BJ (cell line): ENCODE measurements around the gene C5orf52. TPM values are rescaled to one million over a fixed set of nuclear protein-coding genes. Genes with fewer than 3 reads are reported as not detected.
"Not testable (repeated sequence)": the region's sequence is repeated elsewhere in the genome, so short reads cannot be mapped to it uniquely, and the experiment has no call there.

Source experiments
- CTCF ChIA-PET: fragments of 350-600 bp; formaldehyde crosslinking; extraction: SDS; loops from one replicate; lab custom pipeline; 2021; ENCODE audit warnings: antibody characterized with exemption, inconsistent platforms; lab: Yijun Ruan, JAX
- POLR2A ChIA-PET: fragments of 300-600 bp; sonication (Branson Sonifier 250); formaldehyde crosslinking; extraction: SDS; loops from one replicate; lab custom pipeline; 2021; ENCODE audit warnings: antibody characterized with exemption; lab: Charles Lee
- DNase-seq: peaks from one replicate; pipeline ENCODE4 v3.0.0-alpha.2; 2011; ENCODE audit warnings: low read depth
- H3K27me3 ChIP-seq: 2 replicates; pipeline ENCODE4 v1.6.0; 2011; ENCODE audit warnings: low read length; ENCODE audit not compliant: control insufficient read depth, insufficient read depth
- H3K36me3 ChIP-seq: 2 replicates; pipeline ENCODE4 v1.5.1; 2011; ENCODE audit warnings: low read length; ENCODE audit not compliant: control insufficient read depth, insufficient read depth
- H3K4me3 ChIP-seq: 2 replicates; pipeline ENCODE4 v1.5.1; 2011; ENCODE audit warnings: low read depth, mild to moderate bottlenecking, control low read depth, low read length
- polyA plus RNA-seq: library from polyadenylated mRNA; depleted of rRNA; stranded (reverse); fragments of >200 nt; gene quantifications from 2 replicates; pipeline ENCODE4 v1.2.3, GENCODE V29; 2011
- TF ChIP-seq, protein P1 (sequence below): IDR thresholded peaks from 2 replicates; pipeline ENCODE4 v1.5.1; 2011; ENCODE audit warnings: low read depth, mild to moderate bottlenecking, control low read depth, inconsistent platforms, low read length, moderate library complexity; ENCODE audit not compliant: insufficient read depth

Gene C5orf52
- polyA plus RNA-seq, 1 experiment, result not detected

DNA sequence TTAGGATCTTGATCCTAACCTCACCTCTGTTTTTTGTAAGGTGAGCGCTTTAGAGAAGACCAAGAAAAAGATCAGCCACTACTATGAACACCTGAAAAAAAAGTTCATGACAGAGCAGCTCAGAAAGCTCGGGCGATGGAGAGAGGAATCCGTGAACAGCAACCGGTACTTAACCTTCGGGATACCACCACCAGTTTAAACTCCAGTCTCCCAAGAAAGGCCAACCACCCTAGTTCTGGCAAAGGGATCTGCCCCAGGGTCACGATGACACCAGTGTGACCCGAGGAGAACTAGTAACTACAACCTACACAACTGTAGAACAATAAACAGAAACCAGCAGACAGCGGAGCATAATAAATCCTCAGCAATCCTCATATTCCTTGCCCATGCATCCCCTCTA lies 8.5 kb downstream of the C5orf52 start:
- CTCF ChIA-PET, result no interaction called here
- TF ChIP-seq, protein P1, sequence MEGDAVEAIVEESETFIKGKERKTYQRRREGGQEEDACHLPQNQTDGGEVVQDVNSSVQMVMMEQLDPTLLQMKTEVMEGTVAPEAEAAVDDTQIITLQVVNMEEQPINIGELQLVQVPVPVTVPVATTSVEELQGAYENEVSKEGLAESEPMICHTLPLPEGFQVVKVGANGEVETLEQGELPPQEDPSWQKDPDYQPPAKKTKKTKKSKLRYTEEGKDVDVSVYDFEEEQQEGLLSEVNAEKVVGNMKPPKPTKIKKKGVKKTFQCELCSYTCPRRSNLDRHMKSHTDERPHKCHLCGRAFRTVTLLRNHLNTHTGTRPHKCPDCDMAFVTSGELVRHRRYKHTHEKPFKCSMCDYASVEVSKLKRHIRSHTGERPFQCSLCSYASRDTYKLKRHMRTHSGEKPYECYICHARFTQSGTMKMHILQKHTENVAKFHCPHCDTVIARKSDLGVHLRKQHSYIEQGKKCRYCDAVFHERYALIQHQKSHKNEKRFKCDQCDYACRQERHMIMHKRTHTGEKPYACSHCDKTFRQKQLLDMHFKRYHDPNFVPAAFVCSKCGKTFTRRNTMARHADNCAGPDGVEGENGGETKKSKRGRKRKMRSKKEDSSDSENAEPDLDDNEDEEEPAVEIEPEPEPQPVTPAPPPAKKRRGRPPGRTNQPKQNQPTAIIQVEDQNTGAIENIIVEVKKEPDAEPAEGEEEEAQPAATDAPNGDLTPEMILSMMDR, result no peak
- H3K27me3 ChIP-seq, result no peaks in the 10 kb centered on the region
- no peaks in the 10 kb centered on the region for H3K36me3 ChIP-seq
- POLR2A ChIA-PET, result no interaction called here
- no peak overlapping the region for H3K4me3 ChIP-seq
- no peak for DNase-seq

DNA sequence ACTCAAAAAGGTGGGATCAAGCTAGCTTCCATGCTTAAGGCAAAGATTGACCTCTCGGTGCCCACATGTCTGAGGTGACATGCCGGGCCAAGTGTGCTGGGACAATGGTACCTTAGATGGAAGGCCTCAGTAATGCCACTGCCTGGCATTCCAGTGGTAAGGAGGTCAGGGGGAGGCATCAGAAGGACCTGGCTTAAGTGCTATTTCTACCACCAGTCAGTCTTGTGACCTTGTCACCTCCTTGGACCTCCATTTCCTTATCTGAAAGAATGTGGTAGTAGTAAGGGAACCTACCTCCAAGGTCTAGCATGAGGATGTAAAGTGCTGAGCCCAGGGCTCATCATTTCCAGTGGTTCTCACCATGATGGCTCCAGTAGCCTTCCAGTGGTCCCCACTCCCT lies 8.9 kb downstream of the C5orf52 start:
- ChIA-PET CTCF (no interaction called here), POLR2A (no interaction called here)
- DNase-seq, result no peak
- H3K27me3 ChIP-seq, result no peaks in the 10 kb centered on the region
- no peak overlapping the region for H3K4me3 ChIP-seq
- TF ChIP-seq, protein P1, result no peak
- H3K36me3 ChIP-seq, result no peaks in the 10 kb centered on the region

DNA sequence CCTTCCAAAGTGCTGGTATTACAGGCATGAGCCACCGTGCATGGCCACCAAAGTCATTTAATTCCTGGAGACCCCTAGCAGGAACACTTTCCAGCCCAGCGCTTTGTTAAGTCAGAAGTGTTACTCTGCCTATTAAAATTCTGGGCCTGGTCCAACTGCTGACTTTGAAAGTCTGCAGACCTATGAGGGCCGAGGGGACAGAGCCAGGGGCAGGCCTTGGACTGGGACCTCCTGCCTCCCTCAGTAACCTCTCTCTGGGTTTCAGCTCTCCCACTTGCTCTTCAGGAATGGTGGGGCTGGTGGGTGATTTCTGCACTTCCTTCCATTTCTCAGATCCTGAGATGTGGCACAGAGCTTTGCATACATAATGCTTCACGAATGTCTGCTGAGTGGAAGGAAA lies 9.7 kb downstream of the C5orf52 start:
- no peaks in the 10 kb centered on the region for H3K27me3 ChIP-seq
- POLR2A ChIA-PET, result no interaction called here
- no peaks in the 10 kb centered on the region for H3K36me3 ChIP-seq
- TF ChIP-seq, protein P1, result no peak
- H3K4me3 ChIP-seq, result no peak overlapping the region
- CTCF ChIA-PET, result interaction anchor here (0.6 to 1.2 kb wide), 3 partner anchors 9 to 191 kb away, joined by 3 to 4 read pairs (median 4); partner anchors contain the start of gene LSM11
- DNase-seq, result no peak

DNA sequence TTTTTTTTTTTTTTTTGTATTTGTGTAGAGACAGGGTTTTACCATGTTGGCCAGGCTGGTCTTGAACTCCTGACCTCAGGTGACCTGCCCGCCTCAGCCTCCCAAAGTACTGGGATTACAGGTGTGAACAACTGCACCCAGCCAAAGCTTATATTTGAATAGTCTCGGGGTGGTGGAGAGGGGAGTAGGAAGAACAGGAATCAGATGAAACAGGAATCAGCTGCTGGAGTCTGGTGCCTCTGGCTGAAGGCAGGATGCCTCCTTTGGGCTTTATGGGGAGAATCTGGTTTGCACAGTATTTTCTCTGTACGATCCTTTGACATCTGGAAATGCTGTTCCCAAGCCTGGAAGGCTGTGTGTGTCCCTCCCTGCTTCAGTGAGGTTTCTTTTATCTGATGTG lies 10.9 kb downstream of the C5orf52 start:
- DNase-seq, result no peak
- TF ChIP-seq, protein P1, result no peak
- POLR2A ChIA-PET, result interaction anchor here (0.6 kb wide), 1 partner anchor 29 kb away, joined by 3 read pairs; no protein-coding TSS in a partner anchor

DNA sequence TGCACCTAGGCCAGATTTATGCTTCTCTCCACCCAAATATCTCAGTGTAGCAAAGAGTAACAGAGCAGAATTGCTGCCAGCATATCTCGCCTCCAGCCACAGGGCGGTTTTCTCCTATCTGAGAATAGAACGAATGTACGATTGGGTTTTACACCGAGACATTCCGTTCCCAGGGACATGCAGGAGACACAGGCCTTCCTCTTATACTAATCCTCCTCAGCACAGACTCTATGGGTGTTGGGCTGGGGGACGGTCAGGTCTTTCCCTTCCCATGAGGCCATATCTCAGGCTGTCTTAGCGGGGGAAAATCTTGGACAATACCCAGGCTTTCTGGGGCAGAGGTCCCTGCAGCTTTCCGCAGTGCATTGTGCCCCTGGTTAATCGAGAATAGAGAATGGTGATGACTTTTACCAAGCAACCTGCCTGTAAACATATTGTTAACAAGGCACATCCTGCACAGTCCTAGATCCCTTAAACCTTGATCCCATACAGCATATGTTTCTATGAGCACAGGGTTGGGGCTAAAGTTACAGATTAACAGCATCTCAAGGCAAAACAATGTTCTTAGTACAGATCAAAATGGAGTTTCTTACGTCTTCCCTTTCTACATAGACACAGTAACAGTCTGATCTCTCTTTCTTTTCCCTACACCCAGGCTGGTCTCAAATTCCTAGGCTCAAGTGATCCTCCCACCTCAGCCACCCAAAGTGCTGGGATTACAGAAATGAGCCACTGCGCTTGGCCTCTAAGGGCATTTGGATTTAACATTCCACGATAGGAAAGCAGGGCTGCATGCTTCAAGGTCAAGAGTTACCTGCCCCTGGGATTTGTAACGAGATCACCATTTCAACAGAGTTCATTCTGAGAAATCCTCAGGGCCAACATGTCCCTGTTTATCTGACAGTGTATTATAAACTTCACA lies 15.2 kb downstream of the C5orf52 start:
- H3K4me3 ChIP-seq, CTCF ChIA-PET: not testable (repeated sequence)

More for the DNA sequence above, 10.9 kb downstream of the C5orf52 start:
- Histone ChIP-seq H3K27me3 (no peaks in the 10 kb centered on the region), H3K4me3 (no peak overlapping the region), H3K36me3 (no peaks in the 10 kb centered on the region)
- CTCF ChIA-PET, result interaction anchor here (0.6 to 0.8 kb wide), 2 partner anchors 36 to 344 kb away, joined by 3 read pairs; no protein-coding TSS in a partner anchor

More for the DNA sequence above, 15.2 kb downstream of the C5orf52 start:
- POLR2A ChIA-PET, H3K27me3 ChIP-seq, DNase-seq, H3K36me3 ChIP-seq: not testable (repeated sequence)
